ENCODE measurements around the gene ANKRD36. TPM values are rescaled to one million over a fixed set of nuclear protein-coding genes. Genes with fewer than 3 reads are reported as not detected.
"Not testable (repeated sequence)": the region's sequence is repeated elsewhere in the genome, so short reads cannot be mapped to it uniquely, and the experiment has no call there.

ANKRD36 gene
- total RNA-seq, 1 experiment from 2014 or later, result 16.5 TPM

DNA sequence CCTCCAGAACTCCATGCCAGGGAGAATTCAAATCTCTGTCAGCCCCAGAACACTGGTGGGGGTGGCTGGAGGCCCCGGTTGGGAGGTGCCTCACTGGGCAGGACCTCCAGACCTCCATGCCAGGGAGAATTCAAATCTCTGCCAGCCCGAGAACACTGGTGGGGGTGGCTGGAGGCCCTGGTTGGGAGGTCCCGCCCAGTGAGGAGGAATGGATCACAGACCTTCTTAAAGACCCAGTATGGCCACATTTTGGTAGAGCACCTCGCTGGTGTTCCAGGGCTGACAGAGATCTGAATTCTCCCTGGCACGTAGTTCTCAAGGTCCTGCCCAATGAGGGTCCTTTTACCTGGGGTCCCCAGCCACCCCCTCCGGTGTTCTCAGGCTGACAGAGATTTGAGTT lies 153.5 kb downstream of the ANKRD36 start:
- H3K4me2 ChIP-seq (ENCODE audit: low read length); POLR2A ChIA-PET; CTCF ChIA-PET; ATAC-seq; DNase-seq (ENCODE audit: low read depth, low spot score); H3K9ac ChIP-seq (ENCODE audit: low read length); H4K20me1 ChIP-seq (ENCODE audit: insufficient read depth); H3K27me3 ChIP-seq (ENCODE audit: insufficient read depth, low read length); H3K27ac ChIP-seq (ENCODE audit: low read depth, low read length); H3K4me1 ChIP-seq (ENCODE audit: control insufficient read depth in 1 of 2, insufficient read depth in 2 of 2, low read length in 2 of 2); H3K36me3 ChIP-seq (ENCODE audit: control insufficient read depth in 1 of 2, insufficient read depth in 2 of 2, low read length in 2 of 2); H3K79me2 ChIP-seq (ENCODE audit: insufficient read depth, low read length); H3K4me3 ChIP-seq (replicated peaks in 1 of 2; ENCODE audit: low read depth in 1 of 2, low read length in 2 of 2); BruUV-seq (replicated peaks); H3K9me2 ChIP-seq (ENCODE audit: insufficient read depth); RAD21 ChIA-PET (ENCODE audit: low non-redundant PET in 1 of 2, low total read pairs in 2 of 2, uncharacterized antibody in 2 of 2, unreplicated experiment in 2 of 2); H3K9me3 ChIP-seq (ENCODE audit: control insufficient read depth in 1 of 2, insufficient read depth in 1 of 2, low read depth in 1 of 2, low read length in 2 of 2); intact Hi-C loops (cut with micrococcal nuclease); H2AFZ ChIP-seq (ENCODE audit: low read depth, low read length, poor library complexity, severe bottlenecking): not testable (repeated sequence)

DNA sequence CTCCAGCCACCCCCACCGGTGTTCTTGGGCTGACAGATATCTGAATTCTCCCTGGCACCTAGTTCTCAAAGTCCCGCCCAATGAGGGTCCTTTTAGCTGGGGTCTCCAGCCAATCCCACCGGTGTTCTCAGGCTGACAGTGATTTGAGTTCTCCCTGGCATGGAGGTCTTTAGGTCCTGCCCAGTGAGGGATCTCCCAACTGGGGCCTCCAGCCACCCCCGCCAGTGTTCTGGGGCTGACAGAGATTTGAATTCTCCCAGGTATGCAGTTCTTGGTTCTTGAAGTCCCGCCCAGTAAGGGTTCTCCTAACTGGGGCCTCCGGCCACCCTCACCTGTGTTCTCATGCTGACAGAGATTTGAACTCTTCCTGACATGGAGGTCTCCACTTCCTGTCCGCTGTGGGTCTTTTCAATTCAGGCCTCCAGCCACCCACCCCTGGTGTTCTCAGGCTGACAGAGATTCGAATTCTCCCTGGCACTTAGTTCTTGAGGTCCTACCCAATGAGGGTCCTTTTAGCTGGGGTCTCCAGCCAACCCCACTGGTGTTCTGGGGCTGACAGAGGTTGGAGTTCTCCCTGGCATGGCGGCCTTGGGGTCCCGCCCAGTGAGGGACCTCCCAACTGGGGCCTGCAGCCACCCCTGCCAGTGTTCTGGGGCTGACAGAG lies 154.6 kb downstream of the ANKRD36 start:
- Histone ChIP-seq H3K9me3 (ENCODE audit: control insufficient read depth in 1 of 2, insufficient read depth in 1 of 2, low read depth in 1 of 2, low read length in 2 of 2) (no peaks in the 10 kb centered on the region), H3K27me3 (ENCODE audit: insufficient read depth, low read length) (no peaks in the 10 kb centered on the region), H3K27ac (ENCODE audit: low read depth, low read length) (no peak overlapping the region), H3K9ac (ENCODE audit: low read length) (no peak overlapping the region), H3K36me3 (ENCODE audit: control insufficient read depth in 1 of 2, insufficient read depth in 2 of 2, low read length in 2 of 2) (no peaks in the 10 kb centered on the region), H3K9me2 (ENCODE audit: insufficient read depth) (no peaks in the 10 kb centered on the region), H3K79me2 (ENCODE audit: insufficient read depth, low read length) (no peaks in the 10 kb centered on the region), H3K4me2 (ENCODE audit: low read length) (no peak overlapping the region), H2AFZ (ENCODE audit: low read depth, low read length, poor library complexity, severe bottlenecking) (no peak overlapping the region), H3K4me3 (replicated peaks in 1 of 2; ENCODE audit: low read depth in 1 of 2, low read length in 2 of 2) (no peak overlapping the region), H3K4me1 (ENCODE audit: control insufficient read depth in 1 of 2, insufficient read depth in 2 of 2, low read length in 2 of 2) (no peaks in the 10 kb centered on the region), H4K20me1 (ENCODE audit: insufficient read depth) (no peaks in the 10 kb centered on the region)
- ChIA-PET RAD21 (ENCODE audit: low non-redundant PET in 1 of 2, low total read pairs in 2 of 2, uncharacterized antibody in 2 of 2, unreplicated experiment in 2 of 2) (no interaction called here), CTCF (no interaction called here), POLR2A (no interaction called here)
- ATAC-seq (0 out of 2 replicates have a peak, but pooled peaks have one; percentile 25), DNase-seq (ENCODE audit: low read depth, low spot score) (no peak)
- TF ChIP-seq POLR2A (IDR thresholded peaks at IDR 0.05; ENCODE audit: borderline replicate concordance, extremely low read depth, insufficient read depth, insufficient read length), result no peak
- TF ChIP-seq CBX3 (IDR thresholded peaks at IDR 0.05; ENCODE audit: low read depth), result no peak
- no peak for TF ChIP-seq CEBPB (IDR thresholded peaks at IDR 0.05; ENCODE audit: low read depth)
- no peak for TF ChIP-seq SRF (IDR thresholded peaks at IDR 0.05; ENCODE audit: low read depth)
- TF ChIP-seq POLR2AphosphoS5 (IDR thresholded peaks at IDR 0.05; ENCODE audit: low read depth, low read length), result no peak
- no peak for TF ChIP-seq YY1 (IDR thresholded peaks at IDR 0.05; ENCODE audit: extremely low read depth, insufficient replicate concordance, low read depth, low read length)
- TF ChIP-seq CTCF (IDR thresholded peaks at IDR 0.05 in 2 of 3, conservative IDR thresholded peaks at IDR 0.05 in 1 of 3; ENCODE audit: borderline replicate concordance in 1 of 3, insufficient read depth in 1 of 3, low read depth in 2 of 3, low read length in 2 of 3), result no peak
- TF ChIP-seq, protein P1, sequence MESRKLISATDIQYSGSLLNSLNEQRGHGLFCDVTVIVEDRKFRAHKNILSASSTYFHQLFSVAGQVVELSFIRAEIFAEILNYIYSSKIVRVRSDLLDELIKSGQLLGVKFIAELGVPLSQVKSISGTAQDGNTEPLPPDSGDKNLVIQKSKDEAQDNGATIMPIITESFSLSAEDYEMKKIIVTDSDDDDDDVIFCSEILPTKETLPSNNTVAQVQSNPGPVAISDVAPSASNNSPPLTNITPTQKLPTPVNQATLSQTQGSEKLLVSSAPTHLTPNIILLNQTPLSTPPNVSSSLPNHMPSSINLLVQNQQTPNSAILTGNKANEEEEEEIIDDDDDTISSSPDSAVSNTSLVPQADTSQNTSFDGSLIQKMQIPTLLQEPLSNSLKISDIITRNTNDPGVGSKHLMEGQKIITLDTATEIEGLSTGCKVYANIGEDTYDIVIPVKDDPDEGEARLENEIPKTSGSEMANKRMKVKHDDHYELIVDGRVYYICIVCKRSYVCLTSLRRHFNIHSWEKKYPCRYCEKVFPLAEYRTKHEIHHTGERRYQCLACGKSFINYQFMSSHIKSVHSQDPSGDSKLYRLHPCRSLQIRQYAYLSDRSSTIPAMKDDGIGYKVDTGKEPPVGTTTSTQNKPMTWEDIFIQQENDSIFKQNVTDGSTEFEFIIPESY (IDR thresholded peaks at IDR 0.05; ENCODE audit: extremely low read depth, insufficient replicate concordance, low read length), result no peak
- no peak for TF ChIP-seq RAD21 (IDR thresholded peaks at IDR 0.05; ENCODE audit: low read depth)
- no peak for TF ChIP-seq ELF1 (IDR thresholded peaks at IDR 0.05; ENCODE audit: borderline replicate concordance, low read depth)
- no peak for TF ChIP-seq JUND (IDR thresholded peaks at IDR 0.05)
- TF ChIP-seq TCF7L2 (IDR thresholded peaks at IDR 0.05; ENCODE audit: borderline replicate concordance, extremely low read depth, insufficient read depth, insufficient read length), result no peak
- no peak for TF ChIP-seq ZFX (IDR thresholded peaks at IDR 0.05)
- no peak for TF ChIP-seq SIN3A (IDR thresholded peaks at IDR 0.05; ENCODE audit: low read depth)
- no TSS peak for BruUV-seq (replicated peaks)
- intact Hi-C loops (cut with micrococcal nuclease), result no loop called here
